ENCODE results near the gene ELAVL4. TPM values are rescaled to one million over a fixed set of nuclear protein-coding genes. Genes with fewer than 3 reads are reported as not detected.

Gene ELAVL4
- total RNA-seq, 1 experiment from 2014 or later = 0.50 TPM

DNA sequence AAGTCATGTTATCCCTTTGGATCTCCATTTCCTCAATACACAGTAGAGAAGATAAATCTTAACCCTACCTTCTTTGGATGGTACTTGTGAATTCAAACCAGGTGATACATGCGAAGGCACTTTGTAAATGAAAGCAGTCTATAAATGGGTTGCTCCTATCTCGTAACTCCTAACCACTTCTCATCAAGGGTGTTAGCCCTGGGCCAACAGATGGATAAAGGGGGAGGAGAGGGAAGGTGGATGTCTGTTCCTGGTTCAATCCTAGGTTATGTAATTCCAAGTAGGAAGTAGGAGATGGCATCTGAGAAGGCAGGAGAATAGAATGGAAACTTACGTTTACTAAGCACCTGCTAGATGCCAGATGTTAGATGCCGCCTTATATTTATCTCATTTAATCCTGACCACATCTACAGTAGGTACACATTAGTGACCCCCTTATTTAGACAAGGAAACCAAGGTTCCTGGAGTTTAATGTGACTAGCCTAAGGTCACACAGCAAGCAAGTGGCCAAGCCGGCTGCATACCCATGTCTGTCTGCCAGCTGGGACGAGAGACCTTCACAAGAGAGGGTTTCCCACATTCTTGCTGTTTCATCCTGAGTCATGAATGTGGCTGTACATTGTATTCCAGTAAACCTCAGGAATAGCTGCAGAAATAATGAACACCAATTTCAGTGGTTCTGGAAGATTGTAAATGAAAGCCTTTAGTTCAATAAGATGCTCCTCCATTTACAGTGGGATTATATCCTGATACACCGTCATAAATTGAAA is 47.7 kb downstream of the ELAVL4 start (continued):
- TF ChIP-seq, protein P1, sequence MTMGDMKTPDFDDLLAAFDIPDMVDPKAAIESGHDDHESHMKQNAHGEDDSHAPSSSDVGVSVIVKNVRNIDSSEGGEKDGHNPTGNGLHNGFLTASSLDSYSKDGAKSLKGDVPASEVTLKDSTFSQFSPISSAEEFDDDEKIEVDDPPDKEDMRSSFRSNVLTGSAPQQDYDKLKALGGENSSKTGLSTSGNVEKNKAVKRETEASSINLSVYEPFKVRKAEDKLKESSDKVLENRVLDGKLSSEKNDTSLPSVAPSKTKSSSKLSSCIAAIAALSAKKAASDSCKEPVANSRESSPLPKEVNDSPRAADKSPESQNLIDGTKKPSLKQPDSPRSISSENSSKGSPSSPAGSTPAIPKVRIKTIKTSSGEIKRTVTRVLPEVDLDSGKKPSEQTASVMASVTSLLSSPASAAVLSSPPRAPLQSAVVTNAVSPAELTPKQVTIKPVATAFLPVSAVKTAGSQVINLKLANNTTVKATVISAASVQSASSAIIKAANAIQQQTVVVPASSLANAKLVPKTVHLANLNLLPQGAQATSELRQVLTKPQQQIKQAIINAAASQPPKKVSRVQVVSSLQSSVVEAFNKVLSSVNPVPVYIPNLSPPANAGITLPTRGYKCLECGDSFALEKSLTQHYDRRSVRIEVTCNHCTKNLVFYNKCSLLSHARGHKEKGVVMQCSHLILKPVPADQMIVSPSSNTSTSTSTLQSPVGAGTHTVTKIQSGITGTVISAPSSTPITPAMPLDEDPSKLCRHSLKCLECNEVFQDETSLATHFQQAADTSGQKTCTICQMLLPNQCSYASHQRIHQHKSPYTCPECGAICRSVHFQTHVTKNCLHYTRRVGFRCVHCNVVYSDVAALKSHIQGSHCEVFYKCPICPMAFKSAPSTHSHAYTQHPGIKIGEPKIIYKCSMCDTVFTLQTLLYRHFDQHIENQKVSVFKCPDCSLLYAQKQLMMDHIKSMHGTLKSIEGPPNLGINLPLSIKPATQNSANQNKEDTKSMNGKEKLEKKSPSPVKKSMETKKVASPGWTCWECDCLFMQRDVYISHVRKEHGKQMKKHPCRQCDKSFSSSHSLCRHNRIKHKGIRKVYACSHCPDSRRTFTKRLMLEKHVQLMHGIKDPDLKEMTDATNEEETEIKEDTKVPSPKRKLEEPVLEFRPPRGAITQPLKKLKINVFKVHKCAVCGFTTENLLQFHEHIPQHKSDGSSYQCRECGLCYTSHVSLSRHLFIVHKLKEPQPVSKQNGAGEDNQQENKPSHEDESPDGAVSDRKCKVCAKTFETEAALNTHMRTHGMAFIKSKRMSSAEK (CRISPR knock-in tag; IDR thresholded peaks at IDR 0.05; ENCODE audit: borderline replicate concordance) = no peak
- TF ChIP-seq, protein P2, sequence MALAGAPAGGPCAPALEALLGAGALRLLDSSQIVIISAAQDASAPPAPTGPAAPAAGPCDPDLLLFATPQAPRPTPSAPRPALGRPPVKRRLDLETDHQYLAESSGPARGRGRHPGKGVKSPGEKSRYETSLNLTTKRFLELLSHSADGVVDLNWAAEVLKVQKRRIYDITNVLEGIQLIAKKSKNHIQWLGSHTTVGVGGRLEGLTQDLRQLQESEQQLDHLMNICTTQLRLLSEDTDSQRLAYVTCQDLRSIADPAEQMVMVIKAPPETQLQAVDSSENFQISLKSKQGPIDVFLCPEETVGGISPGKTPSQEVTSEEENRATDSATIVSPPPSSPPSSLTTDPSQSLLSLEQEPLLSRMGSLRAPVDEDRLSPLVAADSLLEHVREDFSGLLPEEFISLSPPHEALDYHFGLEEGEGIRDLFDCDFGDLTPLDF (CRISPR knock-in tag; IDR thresholded peaks at IDR 0.05) = no peak

DNA sequence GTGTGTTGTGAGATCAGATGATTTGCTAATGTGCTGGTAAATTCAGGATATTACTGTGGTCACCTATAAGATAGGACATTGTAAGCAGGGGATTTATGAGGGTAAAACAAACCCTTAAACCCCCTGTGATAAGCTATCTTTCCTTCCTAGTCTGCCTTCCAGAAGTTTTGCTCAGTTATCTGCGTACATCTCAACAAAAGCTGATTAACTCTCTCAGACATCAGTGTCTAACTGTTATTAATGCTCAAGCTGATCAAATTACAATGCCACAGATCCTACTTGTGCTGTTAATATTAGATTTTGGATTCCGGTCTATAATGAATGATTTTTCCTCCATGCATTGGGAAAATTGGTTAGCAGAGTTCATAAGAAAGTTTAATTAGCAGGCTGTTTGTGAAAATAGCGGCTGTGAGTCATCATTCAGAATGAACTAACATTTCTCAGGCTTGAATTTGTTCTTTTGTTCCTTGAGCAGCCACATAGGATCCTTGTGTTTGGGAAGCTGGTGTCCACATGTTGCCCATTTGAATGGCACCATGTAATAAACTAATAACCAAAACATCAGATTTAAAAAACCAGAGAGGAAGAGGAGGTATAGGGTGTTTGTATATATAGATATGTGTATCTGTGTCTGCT is 48.7 kb downstream of the ELAVL4 start:
- no peak for DNase-seq (ENCODE audit: low spot score)
- H3K4me1 Mint-ChIP-seq = peaks cover 28% of the 10 kb centered on the region
- TF ChIP-seq FOXP1 (CRISPR knock-in tag; IDR thresholded peaks at IDR 0.05; ENCODE audit: borderline replicate concordance) = no peak
- TF ChIP-seq, protein P3, sequence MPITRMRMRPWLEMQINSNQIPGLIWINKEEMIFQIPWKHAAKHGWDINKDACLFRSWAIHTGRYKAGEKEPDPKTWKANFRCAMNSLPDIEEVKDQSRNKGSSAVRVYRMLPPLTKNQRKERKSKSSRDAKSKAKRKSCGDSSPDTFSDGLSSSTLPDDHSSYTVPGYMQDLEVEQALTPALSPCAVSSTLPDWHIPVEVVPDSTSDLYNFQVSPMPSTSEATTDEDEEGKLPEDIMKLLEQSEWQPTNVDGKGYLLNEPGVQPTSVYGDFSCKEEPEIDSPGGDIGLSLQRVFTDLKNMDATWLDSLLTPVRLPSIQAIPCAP (CRISPR knock-in tag; IDR thresholded peaks at IDR 0.05) = no peak

DNA sequence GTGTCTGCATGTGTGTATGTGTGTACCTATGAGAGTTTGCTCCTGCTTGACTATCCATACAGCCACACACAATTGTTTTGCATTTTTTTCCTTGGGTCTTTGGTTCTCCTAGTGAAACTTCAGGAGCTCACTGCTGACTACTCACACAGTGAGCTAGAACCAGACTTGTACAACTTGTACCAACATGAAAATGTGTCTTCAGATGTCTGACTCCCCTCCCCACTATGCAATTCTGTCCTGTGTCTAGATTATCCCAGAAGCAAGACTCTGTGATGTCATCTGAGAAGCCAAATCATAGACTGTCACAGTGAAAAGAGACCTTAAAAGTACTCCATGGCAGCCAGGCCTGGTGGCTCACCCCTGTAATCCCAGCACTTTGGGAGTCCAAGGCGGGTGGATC is 49.7 kb downstream of the ELAVL4 start:
- H3K9me3 Mint-ChIP-seq = no peaks in the 10 kb centered on the region
- no peak overlapping the region for H3K27ac Mint-ChIP-seq
- peaks cover 22% of the 10 kb centered on the region for H3K4me1 Mint-ChIP-seq
- no peaks in the 10 kb centered on the region for H3K27me3 Mint-ChIP-seq (ENCODE audit: low read depth)
- no peak overlapping the region for H3K4me3 Mint-ChIP-seq
- ATAC-seq (no peak), DNase-seq (ENCODE audit: low spot score) (no peak)
- H3K36me3 Mint-ChIP-seq = no peaks in the 10 kb centered on the region
- TF ChIP-seq OVOL2 (CRISPR knock-in tag; IDR thresholded peaks at IDR 0.05; ENCODE audit: borderline replicate concordance) (no peak), GRHL2 (CRISPR knock-in tag; IDR thresholded peaks at IDR 0.05; ENCODE audit: insufficient replicate concordance, severe bottlenecking) (no peak), NR1H2 (CRISPR knock-in tag; IDR thresholded peaks at IDR 0.05) (no peak), KAT7 (CRISPR knock-in tag; IDR thresholded peaks at IDR 0.05; ENCODE audit: borderline replicate concordance) (no peak), FOXJ3 (CRISPR knock-in tag; IDR thresholded peaks at IDR 0.05; ENCODE audit: borderline replicate concordance) (no peak), ATF1 (CRISPR knock-in tag; IDR thresholded peaks at IDR 0.05) (no peak), ESRRA (CRISPR knock-in tag; IDR thresholded peaks at IDR 0.05; ENCODE audit: borderline replicate concordance) (no peak)
- TF ChIP-seq, protein P4, sequence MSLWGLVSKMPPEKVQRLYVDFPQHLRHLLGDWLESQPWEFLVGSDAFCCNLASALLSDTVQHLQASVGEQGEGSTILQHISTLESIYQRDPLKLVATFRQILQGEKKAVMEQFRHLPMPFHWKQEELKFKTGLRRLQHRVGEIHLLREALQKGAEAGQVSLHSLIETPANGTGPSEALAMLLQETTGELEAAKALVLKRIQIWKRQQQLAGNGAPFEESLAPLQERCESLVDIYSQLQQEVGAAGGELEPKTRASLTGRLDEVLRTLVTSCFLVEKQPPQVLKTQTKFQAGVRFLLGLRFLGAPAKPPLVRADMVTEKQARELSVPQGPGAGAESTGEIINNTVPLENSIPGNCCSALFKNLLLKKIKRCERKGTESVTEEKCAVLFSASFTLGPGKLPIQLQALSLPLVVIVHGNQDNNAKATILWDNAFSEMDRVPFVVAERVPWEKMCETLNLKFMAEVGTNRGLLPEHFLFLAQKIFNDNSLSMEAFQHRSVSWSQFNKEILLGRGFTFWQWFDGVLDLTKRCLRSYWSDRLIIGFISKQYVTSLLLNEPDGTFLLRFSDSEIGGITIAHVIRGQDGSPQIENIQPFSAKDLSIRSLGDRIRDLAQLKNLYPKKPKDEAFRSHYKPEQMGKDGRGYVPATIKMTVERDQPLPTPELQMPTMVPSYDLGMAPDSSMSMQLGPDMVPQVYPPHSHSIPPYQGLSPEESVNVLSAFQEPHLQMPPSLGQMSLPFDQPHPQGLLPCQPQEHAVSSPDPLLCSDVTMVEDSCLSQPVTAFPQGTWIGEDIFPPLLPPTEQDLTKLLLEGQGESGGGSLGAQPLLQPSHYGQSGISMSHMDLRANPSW (CRISPR knock-in tag; conservative IDR thresholded peaks at IDR 0.05; ENCODE audit: low read depth) = no peak
- TF ChIP-seq, protein P5, sequence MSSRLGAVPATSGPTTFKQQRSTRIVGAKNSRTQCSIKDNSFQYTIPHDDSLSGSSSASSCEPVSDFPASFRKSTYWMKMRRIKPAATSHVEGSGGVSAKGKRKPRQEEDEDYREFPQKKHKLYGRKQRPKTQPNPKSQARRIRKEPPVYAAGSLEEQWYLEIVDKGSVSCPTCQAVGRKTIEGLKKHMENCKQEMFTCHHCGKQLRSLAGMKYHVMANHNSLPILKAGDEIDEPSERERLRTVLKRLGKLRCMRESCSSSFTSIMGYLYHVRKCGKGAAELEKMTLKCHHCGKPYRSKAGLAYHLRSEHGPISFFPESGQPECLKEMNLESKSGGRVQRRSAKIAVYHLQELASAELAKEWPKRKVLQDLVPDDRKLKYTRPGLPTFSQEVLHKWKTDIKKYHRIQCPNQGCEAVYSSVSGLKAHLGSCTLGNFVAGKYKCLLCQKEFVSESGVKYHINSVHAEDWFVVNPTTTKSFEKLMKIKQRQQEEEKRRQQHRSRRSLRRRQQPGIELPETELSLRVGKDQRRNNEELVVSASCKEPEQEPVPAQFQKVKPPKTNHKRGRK (CRISPR knock-in tag; IDR thresholded peaks at IDR 0.05; ENCODE audit: borderline replicate concordance) = no peak
- TF ChIP-seq, protein P6, sequence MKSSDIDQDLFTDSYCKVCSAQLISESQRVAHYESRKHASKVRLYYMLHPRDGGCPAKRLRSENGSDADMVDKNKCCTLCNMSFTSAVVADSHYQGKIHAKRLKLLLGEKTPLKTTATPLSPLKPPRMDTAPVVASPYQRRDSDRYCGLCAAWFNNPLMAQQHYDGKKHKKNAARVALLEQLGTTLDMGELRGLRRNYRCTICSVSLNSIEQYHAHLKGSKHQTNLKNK (CRISPR knock-in tag; IDR thresholded peaks at IDR 0.05) = no peak
- TF ChIP-seq, protein P7, sequence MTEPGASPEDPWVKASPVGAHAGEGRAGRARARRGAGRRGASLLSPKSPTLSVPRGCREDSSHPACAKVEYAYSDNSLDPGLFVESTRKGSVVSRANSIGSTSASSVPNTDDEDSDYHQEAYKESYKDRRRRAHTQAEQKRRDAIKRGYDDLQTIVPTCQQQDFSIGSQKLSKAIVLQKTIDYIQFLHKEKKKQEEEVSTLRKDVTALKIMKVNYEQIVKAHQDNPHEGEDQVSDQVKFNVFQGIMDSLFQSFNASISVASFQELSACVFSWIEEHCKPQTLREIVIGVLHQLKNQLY (CRISPR knock-in tag; IDR thresholded peaks at IDR 0.05) = no peak
- POLR2A ChIA-PET = no interaction called here
- CTCF ChIA-PET = no interaction called here

More for the DNA sequence above, 48.7 kb downstream of the ELAVL4 start:
- Mint-ChIP-seq H3K9me3 (no peaks in the 10 kb centered on the region), H3K4me3 (no peak overlapping the region), H3K27me3 (ENCODE audit: low read depth) (no peaks in the 10 kb centered on the region), H3K27ac (no peak overlapping the region), H3K36me3 (no peaks in the 10 kb centered on the region)
- CTCF ChIA-PET = no interaction called here
- no peak for ATAC-seq
- POLR2A ChIA-PET = no interaction called here
